ENCODE results near the gene DOCK4. TPM values are rescaled to one million over a fixed set of nuclear protein-coding genes. Genes with fewer than 3 reads are reported as not detected.

Gene DOCK4
- total RNA-seq, 1 donor from 2014 or later: 44.1 TPM

DNA sequence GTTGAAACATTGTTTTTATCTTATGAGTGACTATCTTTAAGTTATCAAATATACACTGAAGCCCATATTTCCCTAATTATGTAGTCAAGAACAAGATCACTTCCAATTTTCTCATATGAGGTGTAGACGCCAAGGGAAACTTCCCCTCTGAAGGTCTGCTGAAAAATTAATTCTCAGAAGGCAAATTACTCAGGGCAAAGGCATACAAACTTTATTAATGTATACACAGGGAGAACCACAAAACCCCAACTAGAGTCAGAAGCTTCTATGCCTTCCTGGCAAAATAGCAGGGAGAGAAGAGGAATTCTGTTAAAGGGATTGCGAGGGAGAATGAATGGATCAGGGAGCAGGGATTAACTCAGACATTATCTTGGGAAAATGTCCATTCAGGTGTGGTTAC, 83.4 kb downstream of the DOCK4 start:
- TF ChIP-seq, protein P1, sequence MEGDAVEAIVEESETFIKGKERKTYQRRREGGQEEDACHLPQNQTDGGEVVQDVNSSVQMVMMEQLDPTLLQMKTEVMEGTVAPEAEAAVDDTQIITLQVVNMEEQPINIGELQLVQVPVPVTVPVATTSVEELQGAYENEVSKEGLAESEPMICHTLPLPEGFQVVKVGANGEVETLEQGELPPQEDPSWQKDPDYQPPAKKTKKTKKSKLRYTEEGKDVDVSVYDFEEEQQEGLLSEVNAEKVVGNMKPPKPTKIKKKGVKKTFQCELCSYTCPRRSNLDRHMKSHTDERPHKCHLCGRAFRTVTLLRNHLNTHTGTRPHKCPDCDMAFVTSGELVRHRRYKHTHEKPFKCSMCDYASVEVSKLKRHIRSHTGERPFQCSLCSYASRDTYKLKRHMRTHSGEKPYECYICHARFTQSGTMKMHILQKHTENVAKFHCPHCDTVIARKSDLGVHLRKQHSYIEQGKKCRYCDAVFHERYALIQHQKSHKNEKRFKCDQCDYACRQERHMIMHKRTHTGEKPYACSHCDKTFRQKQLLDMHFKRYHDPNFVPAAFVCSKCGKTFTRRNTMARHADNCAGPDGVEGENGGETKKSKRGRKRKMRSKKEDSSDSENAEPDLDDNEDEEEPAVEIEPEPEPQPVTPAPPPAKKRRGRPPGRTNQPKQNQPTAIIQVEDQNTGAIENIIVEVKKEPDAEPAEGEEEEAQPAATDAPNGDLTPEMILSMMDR (IDR thresholded peaks at IDR 0.05): no peak
- Mint-ChIP-seq H3K4me1 (ENCODE audit: unreplicated experiment) (no peaks in the 10 kb centered on the region), H3K4me3 (ENCODE audit: unreplicated experiment) (no peak overlapping the region), H3K9me3 (ENCODE audit: unreplicated experiment) (peaks cover 3% of the 10 kb centered on the region), H3K27me3 (ENCODE audit: unreplicated experiment) (no peaks in the 10 kb centered on the region), H3K36me3 (ENCODE audit: unreplicated experiment) (peaks cover 7% of the 10 kb centered on the region), H3K27ac (ENCODE audit: unreplicated experiment) (no peak overlapping the region)
- no peak for DNase-seq (ENCODE audit: extremely low spot score, unreplicated experiment)

- no peaks in the 10 kb centered on the region for H3K4me1 Mint-ChIP-seq (ENCODE audit: unreplicated experiment)
- DNase-seq (ENCODE audit: extremely low spot score, unreplicated experiment): no peak
- no peak overlapping the region for H3K4me3 Mint-ChIP-seq (ENCODE audit: unreplicated experiment)
- peaks cover 7% of the 10 kb centered on the region for H3K36me3 Mint-ChIP-seq (ENCODE audit: unreplicated experiment)
- peaks cover 3% of the 10 kb centered on the region for H3K9me3 Mint-ChIP-seq (ENCODE audit: unreplicated experiment)
- H3K27me3 Mint-ChIP-seq (ENCODE audit: unreplicated experiment): no peaks in the 10 kb centered on the region
- TF ChIP-seq, protein P1 (IDR thresholded peaks at IDR 0.05): no peak
- no peak overlapping the region for H3K27ac Mint-ChIP-seq (ENCODE audit: unreplicated experiment)
These were observed 84.1 kb downstream of the DOCK4 start for GRCh38 chr7:112122144-112122543.

DNA sequence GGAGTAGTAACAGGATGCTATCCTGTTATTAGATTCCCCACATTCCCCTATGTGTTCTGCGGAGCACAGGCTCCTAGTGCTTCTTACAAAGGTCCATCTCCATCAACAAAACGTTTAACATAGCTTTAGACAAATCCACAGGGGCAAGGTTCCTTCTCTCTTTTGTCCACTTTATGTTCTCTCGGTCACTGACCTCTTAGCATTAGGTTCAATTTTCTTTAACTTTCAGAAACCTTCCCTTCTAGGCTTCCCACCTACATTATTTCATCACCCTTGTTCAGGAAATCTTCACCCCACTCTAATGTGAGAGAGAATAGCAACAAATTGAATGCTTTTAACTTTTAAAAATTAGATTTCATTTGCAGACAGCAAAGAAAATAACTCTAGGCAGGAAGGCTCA, 84.9 kb downstream of the DOCK4 start:
- Mint-ChIP-seq H3K27ac (ENCODE audit: unreplicated experiment) (no peak overlapping the region), H3K4me3 (ENCODE audit: unreplicated experiment) (no peak overlapping the region), H3K4me1 (ENCODE audit: unreplicated experiment) (no peaks in the 10 kb centered on the region), H3K9me3 (ENCODE audit: unreplicated experiment) (peaks cover 2% of the 10 kb centered on the region), H3K36me3 (ENCODE audit: unreplicated experiment) (peaks cover 6% of the 10 kb centered on the region), H3K27me3 (ENCODE audit: unreplicated experiment) (no peaks in the 10 kb centered on the region)
- no peak for DNase-seq (ENCODE audit: extremely low spot score, unreplicated experiment)
- TF ChIP-seq, protein P1 (IDR thresholded peaks at IDR 0.05): no peak

DNA sequence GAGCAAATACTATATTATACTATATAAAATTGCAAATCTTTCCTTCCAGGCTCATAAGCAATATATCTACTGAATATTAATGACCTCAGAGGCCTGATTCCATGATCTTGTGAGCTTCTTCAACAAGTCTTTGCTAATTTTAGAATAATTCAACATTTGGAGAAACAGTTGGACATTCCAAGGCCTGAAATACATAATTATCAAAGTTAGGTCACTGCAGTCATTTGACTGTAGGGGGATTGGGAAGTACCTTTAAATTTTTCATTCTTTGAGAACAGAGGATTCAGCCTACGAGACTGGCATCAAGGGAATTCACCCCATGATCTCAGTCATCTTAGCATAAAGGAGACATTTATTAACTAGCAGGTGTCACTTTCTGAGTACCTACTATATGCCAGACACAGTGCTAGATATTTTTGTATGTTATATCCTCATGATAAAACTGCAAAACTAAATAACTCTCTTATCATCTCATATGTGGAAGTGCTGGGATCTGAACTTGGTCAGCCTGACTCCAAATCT, 85.4 kb downstream of the DOCK4 start:
- Mint-ChIP-seq H3K4me3 (ENCODE audit: unreplicated experiment) (no peak overlapping the region), H3K4me1 (ENCODE audit: unreplicated experiment) (no peaks in the 10 kb centered on the region), H3K27me3 (ENCODE audit: unreplicated experiment) (no peaks in the 10 kb centered on the region), H3K27ac (ENCODE audit: unreplicated experiment) (no peak overlapping the region), H3K36me3 (ENCODE audit: unreplicated experiment) (peaks cover 5% of the 10 kb centered on the region), H3K9me3 (ENCODE audit: unreplicated experiment) (no peaks in the 10 kb centered on the region)
- TF ChIP-seq, protein P1 (IDR thresholded peaks at IDR 0.05): no peak
- DNase-seq (ENCODE audit: extremely low spot score, unreplicated experiment): no peak

GRCh38 chr7:112118581-112119566, 87.3 kb downstream of the DOCK4 start:
- no peak for DNase-seq (ENCODE audit: extremely low spot score, unreplicated experiment)
- Mint-ChIP-seq H3K27me3 (ENCODE audit: unreplicated experiment) (no peaks in the 10 kb centered on the region), H3K4me3 (ENCODE audit: unreplicated experiment) (no peak overlapping the region), H3K36me3 (ENCODE audit: unreplicated experiment) (peaks cover 5% of the 10 kb centered on the region), H3K4me1 (ENCODE audit: unreplicated experiment) (no peaks in the 10 kb centered on the region), H3K9me3 (ENCODE audit: unreplicated experiment) (no peaks in the 10 kb centered on the region), H3K27ac (ENCODE audit: unreplicated experiment) (no peak overlapping the region)
- TF ChIP-seq, protein P1 (IDR thresholded peaks at IDR 0.05): no peak

Data from osteocyte (in vitro differentiated cells).